K562 treated with DMSO at 1 percent for 24 hours (cell line): ENCODE measurements around the gene RBM5. TPM values are rescaled to one million over a fixed set of nuclear protein-coding genes. Genes with fewer than 3 reads are reported as not detected.

Experiments used
- total RNA-seq: library from RNA; unstranded; fragments of 300-600 nt; gene quantifications from 2 replicates; pipeline ENCODE4 v1.2.3, GENCODE V29; 2022; ENCODE audit warnings: low read depth; ENCODE audit not compliant: insufficient read depth

Gene RBM5
- total RNA-seq = 51.5 and 56.1 TPM in 2 replicates

GRCh38 chr3:50088725-50089608 is at the start of gene RBM5:
Gene RBM5 (plus strand): TSS chr3:50088919. CDS start chr3:50090435, 1,516 bp downstream.

GRCh38 chr3:50154840-50155490 is 66.2 kb downstream of the RBM5 start, which contains the start of gene SEMA3F:
Gene SEMA3F (plus strand): TSS chr3:50155324. CDS start chr3:50159623, 4,299 bp downstream.

Other genes with a start within 250 kb of the RBM5 start
- gene TRAIP, start 232.4 kb upstream of the RBM5 start, total RNA-seq = 22.9 and 24.3 TPM in 2 replicates
- 0.20 and 0.76 TPM in 2 replicates for gene CAMKV, start 219.0 kb upstream of the RBM5 start, total RNA-seq
- 5.2 and 9.9 TPM in 2 replicates for gene MST1R, start 185.0 kb upstream of the RBM5 start, total RNA-seq
- gene MON1A, start 159.1 kb upstream of the RBM5 start, total RNA-seq = 14.4 and 14.5 TPM in 2 replicates
- gene RBM6, start 148.8 kb upstream of the RBM5 start, total RNA-seq = 29.5 and 31.5 TPM in 2 replicates
- 2.6 and 3.8 TPM in 2 replicates for gene SEMA3F, start 66.4 kb downstream of the RBM5 start, total RNA-seq
- not detected in 2 replicates for gene GNAT1, start 102.7 kb downstream of the RBM5 start, total RNA-seq
- 0.20 and 0.23 TPM in 2 replicates for gene SLC38A3, start 116.4 kb downstream of the RBM5 start, total RNA-seq
- gene GNAI2, start 147.3 kb downstream of the RBM5 start, total RNA-seq = 117 and 120 TPM in 2 replicates
- 2.9 and 4.0 TPM in 2 replicates for gene SEMA3B, start 180.2 kb downstream of the RBM5 start, total RNA-seq
- gene LSMEM2, start 190.2 kb downstream of the RBM5 start, total RNA-seq = not detected in 2 replicates
- gene IFRD2, start 203.5 kb downstream of the RBM5 start, total RNA-seq = 28.7 and 39.0 TPM in 2 replicates
- 7.0 and 10.0 TPM in 2 replicates for gene HYAL3, start 210.5 kb downstream of the RBM5 start, total RNA-seq
- 7.8 and 8.6 TPM in 2 replicates for gene NAA80, start 210.5 kb downstream of the RBM5 start, total RNA-seq
- gene HYAL1, start 214.7 kb downstream of the RBM5 start, total RNA-seq = 4.3 and 6.8 TPM in 2 replicates
- 21.1 and 27.9 TPM in 2 replicates for gene HYAL2, start 233.8 kb downstream of the RBM5 start, total RNA-seq
- 46.1 and 70.9 TPM in 2 replicates for gene TUSC2, start 239.3 kb downstream of the RBM5 start, total RNA-seq